K562 (cell line): ENCODE results near the gene TLNRD1. TPM values are rescaled to one million over a fixed set of nuclear protein-coding genes. Genes with fewer than 3 reads are reported as not detected.

Experiments used
- ATAC-seq: fragments of 200-7000 bp; cut with Tn5 transposase; 3 replicates; pipeline ENCODE4 v1.9.1; 2020; ENCODE audit warnings: moderate library complexity
- BruUV-seq: library from RNA; stranded (reverse); fragments of 400-500 nt; replicated peaks from 2 replicates; lab custom pipeline; 2021; lab: Mats Ljungman, UMichigan
- CTCF ChIA-PET: fragments of 300-600 bp; formaldehyde crosslinking; extraction: SDS; loops from one replicate; lab custom pipeline; 2021; ENCODE audit warnings: low intra/inter-chr PET ratio; lab: Yijun Ruan, JAX
- POLR2A ChIA-PET: fragments of 300-600, 350-650 bp; sonication (Branson Sonifier 250); formaldehyde crosslinking; extraction: SDS; loops from one replicate; lab custom pipeline; 2021; ENCODE audit warnings: antibody characterized with exemption, inconsistent platforms; lab: Yijun Ruan, JAX
- DNase-seq, 4 experiments: peaks; one replicate each; pipeline versions ENCODE4 v3.0.0 to v3.0.0-alpha.2; 2011 to 2018; ENCODE audit warnings: low spot score in 3 of 4, mixed read lengths in 3 of 4; ENCODE audit errors: extremely low read depth in 1 of 4
- FAIRE-seq: peaks from 2 replicates; lab custom pipeline; 2011; peaks lifted over from hg19 to GRCh38; lab: Jason Lieb, UNC
- H2AFZ ChIP-seq: 2 replicates; pipeline ENCODE4 v1.6.0; 2011; ENCODE audit warnings: low read depth, low read length, control low read depth, inconsistent platforms
- H3K27ac ChIP-seq: fragments of 200-600 bp; 3 replicates; pipeline ENCODE4 v1.8.0; 2011; ENCODE audit warnings: low read depth, mild to moderate bottlenecking, control low read depth, inconsistent platforms, low read length, moderate library complexity, mixed read lengths; ENCODE audit errors: extremely low read depth
- H3K27me3 ChIP-seq, 2 experiments: fragments of 300-600 bp in 1 of 2; 2 replicates in 1 of 2; 3 replicates in 1 of 2; pipeline versions ENCODE4 v1.6.0 to v1.8.0; 2011; ENCODE audit warnings: inconsistent platforms in 2 of 2, low read length in 2 of 2, mild to moderate bottlenecking in 1 of 2, mixed read lengths in 1 of 2, moderate library complexity in 1 of 2; ENCODE audit not compliant: control insufficient read depth in 2 of 2, insufficient read depth in 2 of 2
- H3K36me3 ChIP-seq: fragments of 300-600 bp; 3 replicates; pipeline ENCODE4 v1.8.0; 2011; ENCODE audit warnings: mild to moderate bottlenecking, low read length, inconsistent platforms; ENCODE audit not compliant: control insufficient read depth, insufficient read depth
- H3K4me1 ChIP-seq, 2 experiments: fragments of 200-600 bp in 1 of 2; replicated peaks in 1 of 2; 2 replicates in 1 of 2; 3 replicates in 1 of 2; pipeline versions ENCODE4 v1.5.1 to v1.8.0; 2011; ENCODE audit warnings: inconsistent platforms in 2 of 2, low read length in 2 of 2, mild to moderate bottlenecking in 1 of 2, mixed read lengths in 1 of 2, moderate library complexity in 1 of 2; ENCODE audit not compliant: control insufficient read depth in 2 of 2, insufficient read depth in 2 of 2
- H3K4me2 ChIP-seq: 2 replicates; pipeline ENCODE4 v1.6.1; 2011; ENCODE audit warnings: low read length, control low read depth, inconsistent platforms, mixed read lengths; ENCODE audit not compliant: insufficient read depth
- H3K4me3 ChIP-seq: fragments of 200-600 bp; sonication (generic), shearing (Covaris generic); 2 replicates; pipeline ENCODE4 v1.5.1; 2016; ENCODE audit warnings: control low read depth, inconsistent platforms
- H3K79me2 ChIP-seq: fragments of 200-600 bp; 3 replicates; pipeline ENCODE4 v1.8.0; 2011; ENCODE audit warnings: low read length, inconsistent platforms; ENCODE audit not compliant: control insufficient read depth, insufficient read depth
- H3K9ac ChIP-seq, 2 experiments: 2 replicates each; pipeline versions ENCODE4 v1.6.0 to v1.6.1; 2011; ENCODE audit warnings: low read depth in 2 of 2, low read length in 2 of 2, control low read depth in 1 of 2, inconsistent platforms in 1 of 2, mild to moderate bottlenecking in 1 of 2, mixed read lengths in 1 of 2; ENCODE audit not compliant: insufficient read depth in 1 of 2
- H3K9me1 ChIP-seq: one replicate; pipeline ENCODE4 v1.6.0; 2011; ENCODE audit warnings: inconsistent platforms, mild to moderate bottlenecking, low read length, moderate library complexity; ENCODE audit not compliant: control insufficient read depth, insufficient read depth
- H3K9me3 ChIP-seq: replicated peaks from 2 replicates; pipeline ENCODE4 v1.5.1; 2011; ENCODE audit warnings: low read depth, low read length, inconsistent platforms; ENCODE audit not compliant: control insufficient read depth, insufficient read depth
- H4K20me1 ChIP-seq: replicated peaks from 2 replicates; pipeline ENCODE4 v1.6.1; 2011; ENCODE audit warnings: low read length, inconsistent platforms, mixed read lengths; ENCODE audit not compliant: control insufficient read depth, insufficient read depth
- DPF2 ChIP-seq: fragments of 450-650 bp; IDR thresholded peaks from 2 replicates; pipeline ENCODE4 v1.6.1; 2016
- FOXA3 ChIP-seq, 2 experiments: fragments of 450-650 bp in 1 of 2; sonication (generic) in 1 of 2; formaldehyde crosslinking; IDR thresholded peaks in 1 of 2; conservative IDR thresholded peaks in 1 of 2; 2 replicates each; pipeline versions ENCODE4 v1.4.0 to v1.8.0; 2020 to 2022; ENCODE audit warnings: mild to moderate bottlenecking in 2 of 2, missing genetic modification reagents in 1 of 2
- HDAC1 ChIP-seq, 2 experiments: fragments of 450-650 bp; IDR thresholded peaks; 2 replicates each; pipeline ENCODE4 v1.6.1; 2016 to 2017; ENCODE audit warnings: inconsistent platforms in 1 of 2, mild to moderate bottlenecking in 1 of 2, moderate library complexity in 1 of 2
- PTTG1 ChIP-seq: fragments of 450-650 bp; IDR thresholded peaks from 2 replicates; pipeline ENCODE4 v1.6.1; 2016; ENCODE audit warnings: low read depth, mild to moderate bottlenecking, missing genetic modification characterization, missing compliant biosample characterization
- SUPT5H ChIP-seq: fragments of 450-650 bp; IDR thresholded peaks from 2 replicates; pipeline ENCODE4 v1.6.1; 2016
- TAF1 ChIP-seq: IDR thresholded peaks from 2 replicates; pipeline ENCODE4 v1.6.1; 2011; ENCODE audit warnings: mild to moderate bottlenecking, low read length, moderate library complexity; ENCODE audit not compliant: insufficient read depth, control insufficient read depth, severe bottlenecking; ENCODE audit errors: extremely low read depth
- XRCC5 ChIP-seq: fragments of 200-400 bp; formaldehyde crosslinking; IDR thresholded peaks from 2 replicates; pipeline ENCODE4 v1.6.1; 2017; ENCODE audit warnings: low read depth, mild to moderate bottlenecking, low read length
- ZFP36 ChIP-seq: fragments of 150-350 bp; IDR thresholded peaks from 2 replicates; pipeline ENCODE4 v1.6.1; 2018; ENCODE audit warnings: low read length, low read depth; ENCODE audit not compliant: partially characterized antibody
- ZNF57 ChIP-seq: fragments of 450-650 bp; formaldehyde crosslinking; IDR thresholded peaks from 2 replicates; pipeline ENCODE4 v1.4.0; 2020; ENCODE audit warnings: mild to moderate bottlenecking, moderate library complexity
- ZSCAN29 ChIP-seq: fragments of 450-650 bp; IDR thresholded peaks from 2 replicates; pipeline ENCODE4 v1.6.1; 2017
- WGBS: fragments of 100-300 bp; shearing (Covaris generic); methylation state at CpG from one replicate; pipeline ENCODE4 v1.1.6; 2016; ENCODE audit warnings: low coverage, mixed read lengths; ENCODE audit not compliant: insufficient coverage; ENCODE audit errors: missing lambda C conversion rate; 5-methylcytosine and 5-hydroxymethylcytosine counted together
- in situ Hi-C: fragments of 300-500 bp; cut with MboI; formaldehyde crosslinking; loops from 4 replicates; pipeline ENCODE4 v1.15.0; 2018; ENCODE audit warnings: inconsistent platforms, mixed read lengths
- intact Hi-C: fragments of 100-400 bp; cut with micrococcal nuclease; formaldehyde crosslinking; loops from 2 replicates; pipeline ENCODE4 v1.14.2; 2022
- polyA plus RNA-seq, 8 experiments: library from polyadenylated mRNA; depleted of rRNA in 4 of 8; stranded (reverse) in 5 of 8; unstranded in 3 of 8; fragments of >200 nt; fragmentation: Nextera tagmentation in 2 of 8; fragmentation: Illumina TruSeq in 1 of 8; extraction: Ambion mirVana in 2 of 8; extraction: Trizol in 1 of 8; gene quantifications; 2 replicates each; pipeline versions ENCODE4 v1.2.1 to v1.2.3, GENCODE V29; 2011 to 2014; ENCODE audit warnings: inconsistent platforms in 1 of 8, missing spikeins in 1 of 8
- total RNA-seq, 7 experiments: library from RNA; depleted of rRNA in 6 of 7; stranded (reverse); fragments of >200 nt in 6 of 7; fragmentation: Illumina TruSeq in 2 of 7; extraction: Trizol in 2 of 7; gene quantifications; 2 replicates each; pipeline versions ENCODE4 v1.2.1 to v1.2.3, GENCODE V29; 2011 to 2021; ENCODE audit warnings: low replicate concordance in 1 of 7
- TF ChIP-seq, protein P1 (sequence below): sonication (generic); formaldehyde crosslinking; IDR thresholded peaks from 2 replicates; pipeline ENCODE4 v1.8.1; 2023; ENCODE audit warnings: mild to moderate bottlenecking, missing genetic modification reagents

TLNRD1 gene
- total and polyA plus RNA-seq, 9 of the 15 experiments (the other 6 are each of a cell fraction or from before 2014, with no cell fraction given): 1.1 to 33.1 (median 5.7) TPM

DNA sequence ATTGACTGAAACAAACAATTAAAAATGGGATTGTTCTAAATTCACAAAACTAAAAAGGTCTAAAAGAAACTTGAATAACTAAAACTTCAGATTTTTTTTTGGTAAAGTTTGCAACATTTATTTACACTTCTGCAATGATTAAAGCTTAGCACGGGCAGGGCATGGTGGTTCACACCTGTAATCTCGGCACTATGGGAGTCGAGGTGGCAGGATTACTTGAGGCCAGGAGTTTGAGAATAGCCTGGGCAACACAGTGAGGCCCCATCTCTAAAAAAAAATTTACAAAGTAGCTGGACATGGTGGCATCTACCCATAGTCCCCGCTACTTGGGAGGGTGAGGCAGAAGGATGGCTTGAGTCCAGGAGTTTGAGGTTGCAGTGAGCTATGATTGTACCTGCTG lies 31.6 kb downstream of the TLNRD1 start:
- intact Hi-C loops: no loop called here
- DNase-seq: no peak
- Histone ChIP-seq H3K4me2 (no peak overlapping the region), H3K4me3 (no peak overlapping the region), H3K79me2 (no peaks in the 10 kb centered on the region), H2AFZ (no peak overlapping the region), H3K36me3 (no peaks in the 10 kb centered on the region), H3K9ac (no peak overlapping the region), H3K27ac (no peak overlapping the region), H3K4me1 (no peaks in the 10 kb centered on the region; a peak in 1 of 5 replicates), H3K27me3 (no peaks in the 10 kb centered on the region), H3K9me1 (no peaks in the 10 kb centered on the region), H3K9me3 (peaks cover 9% of the 10 kb centered on the region), H4K20me1 (no peaks in the 10 kb centered on the region)
- in situ Hi-C loops: no loop called here
- POLR2A ChIA-PET: interaction anchor here (0.8 to 1.1 kb wide), 4 partner anchors 8 to 76 kb away, joined by 3 to 7 read pairs (median 3); no protein-coding TSS in a partner anchor
- ATAC-seq: no peak
- FAIRE-seq: no peak
- TF ChIP-seq ZFP36 (no peak), XRCC5 (no peak), TAF1 (no peak), DPF2 (no peak), ZNF57 (CRISPR knock-in tag) (no peak)
- CTCF ChIA-PET: no interaction called here
- WGBS: 31% methylated on average over 4 of the region's 4 CpGs
- BruUV-seq: no TSS peak

DNA sequence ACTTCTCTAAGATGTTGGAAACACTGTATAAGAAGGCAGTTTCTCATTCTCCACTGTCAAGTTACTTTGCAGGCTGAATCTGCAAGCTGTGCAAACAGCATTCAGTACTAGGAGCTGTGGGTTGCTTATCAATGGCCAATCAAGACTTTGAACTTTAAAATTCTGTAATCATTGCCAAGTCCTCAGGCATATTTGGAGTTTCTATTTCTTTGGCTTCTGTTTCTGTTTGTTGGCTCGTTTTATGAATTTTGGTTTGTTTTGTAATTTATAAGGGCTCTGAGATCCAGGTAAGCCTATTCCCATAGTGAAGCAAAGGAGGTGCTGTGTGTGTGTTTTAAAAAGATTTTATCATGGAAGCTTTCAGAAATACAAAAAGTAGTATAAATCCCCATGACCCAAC lies 32.1 kb downstream of the TLNRD1 start:
- H3K9ac ChIP-seq: no peak overlapping the region
- no peak overlapping the region for H3K4me3 ChIP-seq
- in situ Hi-C loops: no loop called here
- intact Hi-C loops: no loop called here
- DNase-seq: no peak
- peaks cover 9% of the 10 kb centered on the region for H3K9me3 ChIP-seq
- H3K4me2 ChIP-seq: no peak overlapping the region
- no peaks in the 10 kb centered on the region for H3K36me3 ChIP-seq
- no peaks in the 10 kb centered on the region; a peak in 1 of 5 replicates for H3K4me1 ChIP-seq
- ATAC-seq: no peak
- ChIA-PET POLR2A (interaction anchor here (0.8 to 1.1 kb wide), 4 partner anchors 9 to 76 kb away, joined by 3 to 7 read pairs (median 3); no protein-coding TSS in a partner anchor), CTCF (no interaction called here)
- no peaks in the 10 kb centered on the region for H4K20me1 ChIP-seq
- no peaks in the 10 kb centered on the region for H3K79me2 ChIP-seq
- WGBS: 0% methylated on average over 1 of the region's 1 CpG
- FAIRE-seq: no peak
- no TSS peak for BruUV-seq
- no peaks in the 10 kb centered on the region for H3K27me3 ChIP-seq
- H2AFZ ChIP-seq: no peak overlapping the region
- H3K27ac ChIP-seq: no peak overlapping the region
- no peak for TF ChIP-seq ZSCAN29
- no peak for TF ChIP-seq HDAC1 (IDR thresholded peaks at IDR 0.05)
- TF ChIP-seq SUPT5H: no peak
- 0 out of 4 replicates have a peak, but pooled peaks of 1 of the 2 experiments have one; percentile 39 for TF ChIP-seq FOXA3 (CRISPR knock-in tag; conservative IDR thresholded peaks at IDR 0.05 in 1 of 2, IDR thresholded peaks at IDR 0.05 in 1 of 2)
- TF ChIP-seq, protein P1, sequence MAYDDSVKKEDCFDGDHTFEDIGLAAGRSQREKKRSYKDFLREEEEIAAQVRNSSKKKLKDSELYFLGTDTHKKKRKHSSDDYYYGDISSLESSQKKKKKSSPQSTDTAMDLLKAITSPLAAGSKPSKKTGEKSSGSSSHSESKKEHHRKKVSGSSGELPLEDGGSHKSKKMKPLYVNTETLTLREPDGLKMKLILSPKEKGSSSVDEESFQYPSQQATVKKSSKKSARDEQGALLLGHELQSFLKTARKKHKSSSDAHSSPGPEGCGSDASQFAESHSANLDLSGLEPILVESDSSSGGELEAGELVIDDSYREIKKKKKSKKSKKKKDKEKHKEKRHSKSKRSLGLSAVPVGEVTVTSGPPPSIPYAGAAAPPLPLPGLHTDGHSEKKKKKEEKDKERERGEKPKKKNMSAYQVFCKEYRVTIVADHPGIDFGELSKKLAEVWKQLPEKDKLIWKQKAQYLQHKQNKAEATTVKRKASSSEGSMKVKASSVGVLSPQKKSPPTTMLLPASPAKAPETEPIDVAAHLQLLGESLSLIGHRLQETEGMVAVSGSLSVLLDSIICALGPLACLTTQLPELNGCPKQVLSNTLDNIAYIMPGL (CRISPR knock-in tag): no peak
- TF ChIP-seq PTTG1: no peak
- H3K9me1 ChIP-seq: no peaks in the 10 kb centered on the region
